ENCODE results near the gene GNA12.

- no peak for TF ChIP-seq POLR2A (IDR thresholded peaks at IDR 0.05)
- TF ChIP-seq CTCF (IDR thresholded peaks at IDR 0.05): no peak
Measured at GRCh38 chr7:2814186-2814945, 29.7 kb downstream of the GNA12 start.
